GM23338 (cell line): ENCODE measurements around the gene NELFCD. TPM values are rescaled to one million over a fixed set of nuclear protein-coding genes. Genes with fewer than 3 reads are reported as not detected.

ENCODE experiments used
- ATAC-seq: fragments of 200-7000 bp; cut with Tn5 transposase; 3 replicates; pipeline ENCODE4 v1.9.1; 2020
- DNase-seq: peaks from one replicate; pipeline ENCODE4 v3.0.0-alpha.2; 2015; ENCODE audit warnings: low spot score
- H2AFZ ChIP-seq: fragments of 200-600 bp; sonication (generic); 2 replicates; pipeline ENCODE4 v1.8.0; 2016; ENCODE audit warnings: antibody characterized with exemption, mild to moderate bottlenecking, moderate library complexity
- H3F3A ChIP-seq: fragments of 200-600 bp; sonication (generic); replicated peaks from 2 replicates; pipeline ENCODE4 v1.8.0; 2017; ENCODE audit warnings: antibody characterized with exemption, mixed run types, low read depth
- H3K27ac ChIP-seq: fragments of 200-600 bp; sonication (generic); 2 replicates; pipeline ENCODE4 v1.6.1; 2016; ENCODE audit warnings: low read depth
- H3K27me3 ChIP-seq: fragments of 200-600 bp; sonication (generic); 2 replicates; pipeline ENCODE4 v1.8.0; 2016; ENCODE audit warnings: mild to moderate bottlenecking, mixed run types, moderate library complexity; ENCODE audit not compliant: insufficient read depth
- H3K36me3 ChIP-seq: fragments of 200-600 bp; sonication (generic); 2 replicates; pipeline ENCODE4 v1.8.0; 2016; ENCODE audit warnings: mild to moderate bottlenecking; ENCODE audit not compliant: insufficient read depth
- H3K4me1 ChIP-seq: fragments of 200-600 bp; sonication (generic); 2 replicates; pipeline ENCODE4 v1.8.0; 2016; ENCODE audit warnings: mild to moderate bottlenecking, moderate library complexity; ENCODE audit not compliant: insufficient read depth
- H3K4me2 ChIP-seq: fragments of 200-600 bp; sonication (generic); 2 replicates; pipeline ENCODE4 v1.7.1; 2017; ENCODE audit warnings: mixed run types
- H3K4me3 ChIP-seq: fragments of 200-600 bp; sonication (generic); 2 replicates; pipeline ENCODE4 v1.6.1; 2016; ENCODE audit warnings: mixed run types
- H3K79me2 ChIP-seq: fragments of 200-600 bp; sonication (generic); replicated peaks from 2 replicates; pipeline ENCODE4 v1.8.0; 2017; ENCODE audit warnings: mild to moderate bottlenecking; ENCODE audit not compliant: insufficient read depth
- H3K9me2 ChIP-seq: fragments of 200-600 bp; sonication (generic); 2 replicates; pipeline ENCODE4 v1.8.0; 2017; ENCODE audit not compliant: insufficient read depth
- H4K20me1 ChIP-seq: fragments of 200-600 bp; sonication (generic); replicated peaks from 2 replicates; pipeline ENCODE4 v1.8.0; 2017; ENCODE audit warnings: mild to moderate bottlenecking; ENCODE audit not compliant: insufficient read depth
- H3K27ac Mint-ChIP-seq: 2 replicates; pipeline ENCODE4 v1.8.0; 2020; ENCODE audit warnings: inconsistent platforms, mild to moderate bottlenecking, moderate library complexity, mixed read lengths
- H3K27me3 Mint-ChIP-seq: 3 replicates; pipeline ENCODE4 v1.8.0; 2022; ENCODE audit warnings: low read depth, mild to moderate bottlenecking, moderate library complexity, mixed read lengths, inconsistent platforms; ENCODE audit not compliant: insufficient read depth, poor library complexity
- H3K36me3 Mint-ChIP-seq: 3 replicates; pipeline ENCODE4 v1.8.0; 2021; ENCODE audit warnings: low read depth, mild to moderate bottlenecking, inconsistent platforms, moderate library complexity, mixed read lengths
- H3K4me1 Mint-ChIP-seq: 3 replicates; pipeline ENCODE4 v1.8.0; 2020; ENCODE audit warnings: mild to moderate bottlenecking, inconsistent platforms, mixed read lengths
- H3K4me3 Mint-ChIP-seq: 3 replicates; pipeline ENCODE4 v1.8.0; 2021; ENCODE audit warnings: moderate library complexity, mild to moderate bottlenecking, inconsistent platforms, mixed read lengths
- H3K9me3 Mint-ChIP-seq: 3 replicates; pipeline ENCODE4 v1.8.0; 2020; ENCODE audit warnings: moderate library complexity, mild to moderate bottlenecking, inconsistent platforms, mixed read lengths
- CREB1 ChIP-seq: fragments of 250-450 bp; sonication (Bioruptor Pico); IDR thresholded peaks from 2 replicates; pipeline ENCODE4 v1.5.0; 2020; ENCODE audit warnings: low read depth, mild to moderate bottlenecking, moderate library complexity
- EZH2 ChIP-seq: fragments of 200-600 bp; sonication (generic); IDR thresholded peaks from one replicate; pipeline ENCODE4 v1.8.0; 2017; ENCODE audit warnings: antibody characterized with exemption, mild to moderate bottlenecking, low read depth; ENCODE audit not compliant: unreplicated experiment
- EZH2phosphoT487 ChIP-seq: fragments of 200-600 bp; sonication (generic); IDR thresholded peaks from one replicate; pipeline ENCODE4 v1.8.1; 2018; ENCODE audit warnings: antibody characterized with exemption; ENCODE audit not compliant: unreplicated experiment
- ZNF114 ChIP-seq: fragments of 250-450 bp; sonication (Bioruptor Pico); IDR thresholded peaks from 2 replicates; pipeline ENCODE4 v1.5.0; 2020; ENCODE audit warnings: mild to moderate bottlenecking, moderate library complexity
- ZNF331 ChIP-seq: fragments of 250-450 bp; sonication (Bioruptor Pico); IDR thresholded peaks from 2 replicates; pipeline ENCODE4 v1.5.0; 2020; ENCODE audit warnings: low read depth, mild to moderate bottlenecking, moderate library complexity
- polyA plus RNA-seq: library from polyadenylated mRNA; unstranded; fragments of >200 nt; fragmentation: Nextera tagmentation; extraction: Ambion mirVana; gene quantifications from 2 replicates; pipeline ENCODE4 v1.2.1, GENCODE V29; 2016
- total RNA-seq: library from RNA; depleted of rRNA; stranded (reverse); fragments of >200 nt; shearing (Covaris generic); gene quantifications from 2 replicates; pipeline ENCODE4 v1.2.3, GENCODE V29; 2014
- TF ChIP-seq, protein P1 (sequence below): IDR thresholded peaks from 2 replicates; pipeline ENCODE4 v1.6.1; 2016; ENCODE audit warnings: antibody characterized with exemption
- TF ChIP-seq, protein P2 (sequence below): IDR thresholded peaks from one replicate; pipeline ENCODE4 v1.6.1; 2018; ENCODE audit warnings: antibody characterized with exemption; ENCODE audit not compliant: unreplicated experiment

The NELFCD gene
- total and polyA plus RNA-seq, 2 experiments from 2014 or later: 52.9 to 75.8 TPM

DNA sequence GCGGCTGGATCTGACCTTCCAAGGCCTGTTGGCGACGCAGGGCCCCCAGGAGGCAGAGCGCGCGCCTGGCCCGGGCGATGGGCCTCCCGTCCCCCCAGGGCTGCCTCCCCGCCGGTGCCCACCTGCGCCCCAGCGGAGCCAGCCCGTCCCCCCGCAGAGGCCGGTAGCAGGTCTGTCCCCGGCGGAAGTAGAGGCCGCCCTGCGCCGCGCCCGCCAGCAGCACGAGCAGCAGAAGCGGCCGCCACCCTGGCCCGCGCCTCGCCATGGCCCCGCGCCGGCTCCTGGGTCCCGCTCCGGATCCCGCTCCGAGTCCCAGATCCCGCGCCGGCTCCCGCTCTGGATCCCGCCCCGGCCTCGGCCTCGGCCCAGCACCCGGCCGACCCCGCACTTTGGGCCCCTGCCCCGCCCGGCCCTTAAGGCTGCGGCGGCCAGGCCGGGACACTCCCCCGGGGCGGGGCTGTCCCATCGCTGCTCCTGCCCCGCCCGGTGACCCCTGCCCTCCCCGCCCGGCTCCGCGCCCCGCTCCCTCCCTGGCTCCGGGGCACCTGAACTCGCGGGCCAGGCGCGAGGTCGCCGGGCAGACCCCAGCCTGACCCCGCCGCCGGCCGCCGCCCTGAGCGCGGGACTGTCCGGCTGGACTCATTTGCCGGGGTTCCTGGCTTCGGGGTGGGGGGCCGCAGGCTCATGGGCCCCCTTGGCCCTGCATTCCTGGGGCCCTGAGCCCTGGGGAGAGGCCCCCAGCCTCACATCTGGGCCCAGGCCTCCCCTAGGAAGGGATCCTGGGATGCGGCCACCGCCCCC lies 26.0 kb downstream of the NELFCD start, which contains the start of gene CTSZ:
Gene CTSZ, minus strand, starts transcription at position 391 of the 801 bp plus-strand sequence. Its CDS starts 126 bp downstream, at position 265.
- peaks cover 27% of the 10 kb centered on the region for H3K4me1 Mint-ChIP-seq
- Histone ChIP-seq H3K4me2 (peak within 1 kb of the TSS; percentile 96), H2AFZ (peak within 1 kb of the TSS; percentile 81), H3K79me2 (no peaks in the 10 kb centered on the region), H4K20me1 (0 out of 2 replicates have a peak, but pooled peaks cover 5% of the 10 kb centered on the region), H3K9me2 (no peaks in the 10 kb centered on the region), H3K27me3 (peaks cover 11% of the 10 kb centered on the region), H3K27ac (no peak within 1 kb of the TSS), H3K36me3 (no peaks in the 10 kb centered on the region), H3K4me3 (peak within 1 kb of the TSS; percentile 65), H3F3A (no peaks in the 10 kb centered on the region), H3K4me1 (peaks cover 5% of the 10 kb centered on the region; the same call in 1 of the 2 replicates)
- H3K36me3 Mint-ChIP-seq: no peaks in the 10 kb centered on the region; the same call in 2 of the 3 replicates
- peak; percentile 85 for DNase-seq
- H3K4me3 Mint-ChIP-seq: peak within 1 kb of the TSS; percentile 65
- no peak for TF ChIP-seq EZH2phosphoT487
- no peak for TF ChIP-seq ZNF114
- TF ChIP-seq ZNF331: no peak
- TF ChIP-seq, protein P1, sequence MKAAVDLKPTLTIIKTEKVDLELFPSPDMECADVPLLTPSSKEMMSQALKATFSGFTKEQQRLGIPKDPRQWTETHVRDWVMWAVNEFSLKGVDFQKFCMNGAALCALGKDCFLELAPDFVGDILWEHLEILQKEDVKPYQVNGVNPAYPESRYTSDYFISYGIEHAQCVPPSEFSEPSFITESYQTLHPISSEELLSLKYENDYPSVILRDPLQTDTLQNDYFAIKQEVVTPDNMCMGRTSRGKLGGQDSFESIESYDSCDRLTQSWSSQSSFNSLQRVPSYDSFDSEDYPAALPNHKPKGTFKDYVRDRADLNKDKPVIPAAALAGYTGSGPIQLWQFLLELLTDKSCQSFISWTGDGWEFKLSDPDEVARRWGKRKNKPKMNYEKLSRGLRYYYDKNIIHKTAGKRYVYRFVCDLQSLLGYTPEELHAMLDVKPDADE: no peak
- peak; percentile 5; the same call in 1 of the 2 replicates for TF ChIP-seq CREB1 (CRISPR knock-in tag)
- TF ChIP-seq, protein P2, sequence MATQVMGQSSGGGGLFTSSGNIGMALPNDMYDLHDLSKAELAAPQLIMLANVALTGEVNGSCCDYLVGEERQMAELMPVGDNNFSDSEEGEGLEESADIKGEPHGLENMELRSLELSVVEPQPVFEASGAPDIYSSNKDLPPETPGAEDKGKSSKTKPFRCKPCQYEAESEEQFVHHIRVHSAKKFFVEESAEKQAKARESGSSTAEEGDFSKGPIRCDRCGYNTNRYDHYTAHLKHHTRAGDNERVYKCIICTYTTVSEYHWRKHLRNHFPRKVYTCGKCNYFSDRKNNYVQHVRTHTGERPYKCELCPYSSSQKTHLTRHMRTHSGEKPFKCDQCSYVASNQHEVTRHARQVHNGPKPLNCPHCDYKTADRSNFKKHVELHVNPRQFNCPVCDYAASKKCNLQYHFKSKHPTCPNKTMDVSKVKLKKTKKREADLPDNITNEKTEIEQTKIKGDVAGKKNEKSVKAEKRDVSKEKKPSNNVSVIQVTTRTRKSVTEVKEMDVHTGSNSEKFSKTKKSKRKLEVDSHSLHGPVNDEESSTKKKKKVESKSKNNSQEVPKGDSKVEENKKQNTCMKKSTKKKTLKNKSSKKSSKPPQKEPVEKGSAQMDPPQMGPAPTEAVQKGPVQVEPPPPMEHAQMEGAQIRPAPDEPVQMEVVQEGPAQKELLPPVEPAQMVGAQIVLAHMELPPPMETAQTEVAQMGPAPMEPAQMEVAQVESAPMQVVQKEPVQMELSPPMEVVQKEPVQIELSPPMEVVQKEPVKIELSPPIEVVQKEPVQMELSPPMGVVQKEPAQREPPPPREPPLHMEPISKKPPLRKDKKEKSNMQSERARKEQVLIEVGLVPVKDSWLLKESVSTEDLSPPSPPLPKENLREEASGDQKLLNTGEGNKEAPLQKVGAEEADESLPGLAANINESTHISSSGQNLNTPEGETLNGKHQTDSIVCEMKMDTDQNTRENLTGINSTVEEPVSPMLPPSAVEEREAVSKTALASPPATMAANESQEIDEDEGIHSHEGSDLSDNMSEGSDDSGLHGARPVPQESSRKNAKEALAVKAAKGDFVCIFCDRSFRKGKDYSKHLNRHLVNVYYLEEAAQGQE: no peak
- TF ChIP-seq EZH2: no peak
- peak; percentile 85 for ATAC-seq
- H3K9me3 Mint-ChIP-seq: no peaks in the 10 kb centered on the region
- H3K27ac Mint-ChIP-seq: no peak within 1 kb of the TSS
- peaks cover 26% of the 10 kb centered on the region for H3K27me3 Mint-ChIP-seq
